ENCODE results near the gene G3BP2. TPM values are rescaled to one million over a fixed set of nuclear protein-coding genes. Genes with fewer than 3 reads are reported as not detected.
"Not testable (repeated sequence)": the region's sequence is repeated elsewhere in the genome, so short reads cannot be mapped to it uniquely, and the experiment has no call there.

G3BP2 gene
- total and polyA plus RNA-seq, 4 donors, result 15.7 to 81.6 (median 55.1) TPM

DNA sequence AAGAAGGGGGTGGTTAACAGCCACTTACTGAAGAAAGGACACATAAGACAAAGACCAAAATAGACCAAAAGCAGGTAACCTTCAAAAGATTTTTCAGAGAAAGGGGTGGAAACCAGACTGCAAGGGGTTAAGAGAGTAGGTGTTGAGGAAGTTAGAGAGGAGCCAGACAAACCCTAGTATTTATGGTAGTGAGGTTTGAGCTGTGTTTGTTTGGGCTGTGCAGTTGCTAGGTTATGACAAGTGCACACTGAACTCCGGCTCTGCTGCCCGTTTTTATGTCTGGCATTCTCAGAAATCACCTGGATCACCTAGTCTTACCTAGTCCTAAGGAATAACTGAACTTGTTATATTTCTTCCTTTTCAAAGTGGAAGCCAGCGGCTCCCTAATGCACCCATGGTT is 22.9 kb upstream of the G3BP2 start:
- Histone ChIP-seq H3K4me1 (ENCODE audit: control insufficient read depth in 4 of 4, insufficient read depth in 4 of 4, low read length in 3 of 4) (peaks cover 0 to 1% (median 0%) of the 10 kb centered on the region in 4 donors), H3K9ac (ENCODE audit: low read depth in 1 of 2, low read length in 2 of 2) (no peak overlapping the region), H3K27ac (ENCODE audit: low read depth in 1 of 2, low read length in 2 of 2) (no peak overlapping the region), H3K9me3 (ENCODE audit: control insufficient read depth in 4 of 4, low read length in 3 of 4) (no peaks in the 10 kb centered on the region), H3K4me3 (ENCODE audit: low read depth in 1 of 3, low read length in 3 of 3) (no peak overlapping the region), H3K36me3 (ENCODE audit: control insufficient read depth in 4 of 4, insufficient read depth in 3 of 4, low read depth in 1 of 4, low read length in 3 of 4) (peaks cover 0 to 3% (median 1%) of the 10 kb centered on the region in 4 donors), H3K27me3 (ENCODE audit: control insufficient read depth in 4 of 4, insufficient read depth in 4 of 4, low read length in 3 of 4) (no peaks in the 10 kb centered on the region)
- DNase-seq (ENCODE audit: low spot score), result no peak
- WGBS, result 41% methylated on average over 3 of the region's 3 CpGs
- TF ChIP-seq GABPA (IDR thresholded peaks at IDR 0.05 in 1 of 2, conservative IDR thresholded peaks at IDR 0.05 in 1 of 2), result no peak
- TF ChIP-seq, protein P1, sequence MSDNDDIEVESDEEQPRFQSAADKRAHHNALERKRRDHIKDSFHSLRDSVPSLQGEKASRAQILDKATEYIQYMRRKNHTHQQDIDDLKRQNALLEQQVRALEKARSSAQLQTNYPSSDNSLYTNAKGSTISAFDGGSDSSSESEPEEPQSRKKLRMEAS (IDR thresholded peaks at IDR 0.05), result no peak
- TF ChIP-seq FOXA2 (IDR thresholded peaks at IDR 0.05), result no peak
- TF ChIP-seq EGR1 (IDR thresholded peaks at IDR 0.05; ENCODE audit: low read depth in 2 of 2), result no peak
- TF ChIP-seq HNF4A (conservative IDR thresholded peaks at IDR 0.05), result no peak
- TF ChIP-seq RXRA (IDR thresholded peaks at IDR 0.05), result no peak
- no peak for TF ChIP-seq JUND (IDR thresholded peaks at IDR 0.05)
- TF ChIP-seq HNF4G (IDR thresholded peaks at IDR 0.05), result no peak
- TF ChIP-seq, protein P2, sequence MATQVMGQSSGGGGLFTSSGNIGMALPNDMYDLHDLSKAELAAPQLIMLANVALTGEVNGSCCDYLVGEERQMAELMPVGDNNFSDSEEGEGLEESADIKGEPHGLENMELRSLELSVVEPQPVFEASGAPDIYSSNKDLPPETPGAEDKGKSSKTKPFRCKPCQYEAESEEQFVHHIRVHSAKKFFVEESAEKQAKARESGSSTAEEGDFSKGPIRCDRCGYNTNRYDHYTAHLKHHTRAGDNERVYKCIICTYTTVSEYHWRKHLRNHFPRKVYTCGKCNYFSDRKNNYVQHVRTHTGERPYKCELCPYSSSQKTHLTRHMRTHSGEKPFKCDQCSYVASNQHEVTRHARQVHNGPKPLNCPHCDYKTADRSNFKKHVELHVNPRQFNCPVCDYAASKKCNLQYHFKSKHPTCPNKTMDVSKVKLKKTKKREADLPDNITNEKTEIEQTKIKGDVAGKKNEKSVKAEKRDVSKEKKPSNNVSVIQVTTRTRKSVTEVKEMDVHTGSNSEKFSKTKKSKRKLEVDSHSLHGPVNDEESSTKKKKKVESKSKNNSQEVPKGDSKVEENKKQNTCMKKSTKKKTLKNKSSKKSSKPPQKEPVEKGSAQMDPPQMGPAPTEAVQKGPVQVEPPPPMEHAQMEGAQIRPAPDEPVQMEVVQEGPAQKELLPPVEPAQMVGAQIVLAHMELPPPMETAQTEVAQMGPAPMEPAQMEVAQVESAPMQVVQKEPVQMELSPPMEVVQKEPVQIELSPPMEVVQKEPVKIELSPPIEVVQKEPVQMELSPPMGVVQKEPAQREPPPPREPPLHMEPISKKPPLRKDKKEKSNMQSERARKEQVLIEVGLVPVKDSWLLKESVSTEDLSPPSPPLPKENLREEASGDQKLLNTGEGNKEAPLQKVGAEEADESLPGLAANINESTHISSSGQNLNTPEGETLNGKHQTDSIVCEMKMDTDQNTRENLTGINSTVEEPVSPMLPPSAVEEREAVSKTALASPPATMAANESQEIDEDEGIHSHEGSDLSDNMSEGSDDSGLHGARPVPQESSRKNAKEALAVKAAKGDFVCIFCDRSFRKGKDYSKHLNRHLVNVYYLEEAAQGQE (IDR thresholded peaks at IDR 0.05), result no peak
- TF ChIP-seq FOXA1 (IDR thresholded peaks at IDR 0.05), result no peak
- TF ChIP-seq, protein P3, sequence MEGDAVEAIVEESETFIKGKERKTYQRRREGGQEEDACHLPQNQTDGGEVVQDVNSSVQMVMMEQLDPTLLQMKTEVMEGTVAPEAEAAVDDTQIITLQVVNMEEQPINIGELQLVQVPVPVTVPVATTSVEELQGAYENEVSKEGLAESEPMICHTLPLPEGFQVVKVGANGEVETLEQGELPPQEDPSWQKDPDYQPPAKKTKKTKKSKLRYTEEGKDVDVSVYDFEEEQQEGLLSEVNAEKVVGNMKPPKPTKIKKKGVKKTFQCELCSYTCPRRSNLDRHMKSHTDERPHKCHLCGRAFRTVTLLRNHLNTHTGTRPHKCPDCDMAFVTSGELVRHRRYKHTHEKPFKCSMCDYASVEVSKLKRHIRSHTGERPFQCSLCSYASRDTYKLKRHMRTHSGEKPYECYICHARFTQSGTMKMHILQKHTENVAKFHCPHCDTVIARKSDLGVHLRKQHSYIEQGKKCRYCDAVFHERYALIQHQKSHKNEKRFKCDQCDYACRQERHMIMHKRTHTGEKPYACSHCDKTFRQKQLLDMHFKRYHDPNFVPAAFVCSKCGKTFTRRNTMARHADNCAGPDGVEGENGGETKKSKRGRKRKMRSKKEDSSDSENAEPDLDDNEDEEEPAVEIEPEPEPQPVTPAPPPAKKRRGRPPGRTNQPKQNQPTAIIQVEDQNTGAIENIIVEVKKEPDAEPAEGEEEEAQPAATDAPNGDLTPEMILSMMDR (IDR thresholded peaks at IDR 0.05; ENCODE audit: low read depth, low read length, missing input control), result no peak
- TF ChIP-seq RAD21 (IDR thresholded peaks at IDR 0.05), result no peak
- no peak for TF ChIP-seq TAF1 (conservative IDR thresholded peaks at IDR 0.05)

DNA sequence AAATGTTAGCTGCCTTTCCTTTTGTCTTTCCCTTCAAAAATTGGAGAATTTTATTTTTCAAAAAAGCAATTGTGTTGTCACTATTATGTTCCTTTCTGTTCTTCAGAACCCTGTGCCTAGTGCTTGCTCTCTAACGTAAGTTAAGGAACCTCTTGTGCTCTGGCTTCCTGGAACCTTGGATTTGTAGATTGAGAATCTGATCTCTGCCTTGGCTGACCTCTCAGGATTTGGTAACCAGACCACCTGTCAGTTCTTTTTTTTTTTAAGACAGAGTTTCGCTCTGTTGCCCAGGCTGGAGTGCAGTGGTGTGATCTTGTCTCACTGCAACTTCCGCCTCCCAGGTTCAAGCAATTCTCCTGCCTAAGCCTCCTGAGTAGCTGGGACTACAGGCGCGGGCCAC is 18.9 kb upstream of the G3BP2 start:
- not testable (repeated sequence) for H3K4me3 ChIP-seq (ENCODE audit: low read depth in 1 of 3, low read length in 3 of 3); H3K27me3 ChIP-seq (ENCODE audit: control insufficient read depth in 4 of 4, insufficient read depth in 4 of 4, low read length in 3 of 4); H3K36me3 ChIP-seq (ENCODE audit: control insufficient read depth in 4 of 4, insufficient read depth in 3 of 4, low read depth in 1 of 4, low read length in 3 of 4); H3K27ac ChIP-seq (ENCODE audit: low read depth in 1 of 2, low read length in 2 of 2); H3K4me1 ChIP-seq (ENCODE audit: control insufficient read depth in 4 of 4, insufficient read depth in 4 of 4, low read length in 3 of 4); H3K9me3 ChIP-seq (ENCODE audit: control insufficient read depth in 4 of 4, low read length in 3 of 4); DNase-seq (ENCODE audit: low spot score); H3K9ac ChIP-seq (ENCODE audit: low read depth in 1 of 2, low read length in 2 of 2)
- WGBS, result 98% methylated on average over 5 of the region's 5 CpGs

DNA sequence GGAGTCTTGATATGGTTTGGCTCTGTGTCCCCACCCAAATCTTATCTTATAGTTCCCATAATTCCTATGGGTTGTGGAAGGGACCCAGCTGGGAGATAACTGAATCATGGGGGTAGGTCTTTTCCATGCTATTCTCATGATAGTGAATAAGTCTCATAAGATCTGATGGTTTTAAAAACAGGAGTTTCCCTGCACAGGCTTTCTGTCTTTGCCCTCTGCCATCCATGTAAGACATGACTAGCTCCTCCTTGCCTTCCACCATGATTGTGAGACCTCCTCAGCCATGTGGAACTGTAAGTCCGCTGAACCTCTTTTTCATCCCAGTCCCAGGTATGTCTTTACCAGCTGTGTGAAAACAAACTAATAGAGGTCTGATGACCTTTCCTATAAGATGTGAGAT is 13.9 kb upstream of the G3BP2 start:
- not testable (repeated sequence) for H3K9ac ChIP-seq (ENCODE audit: low read depth in 1 of 2, low read length in 2 of 2); H3K4me3 ChIP-seq (ENCODE audit: low read depth in 1 of 3, low read length in 3 of 3); H3K4me1 ChIP-seq (ENCODE audit: control insufficient read depth in 4 of 4, insufficient read depth in 4 of 4, low read length in 3 of 4); DNase-seq (ENCODE audit: low spot score); H3K9me3 ChIP-seq (ENCODE audit: control insufficient read depth in 4 of 4, low read length in 3 of 4); H3K36me3 ChIP-seq (ENCODE audit: control insufficient read depth in 4 of 4, insufficient read depth in 3 of 4, low read depth in 1 of 4, low read length in 3 of 4); H3K27ac ChIP-seq (ENCODE audit: low read depth in 1 of 2, low read length in 2 of 2); H3K27me3 ChIP-seq (ENCODE audit: control insufficient read depth in 4 of 4, insufficient read depth in 4 of 4, low read length in 3 of 4)
- 97% methylated on average over 1 of the region's 1 CpG for WGBS
